ENCODE data around the gene STYXL1.

GRCh38 chr7:75988568-75989499, 59.0 kb downstream of the STYXL1 start:
- TF ChIP-seq EZH2 (IDR thresholded peaks at IDR 0.05; ENCODE audit: borderline replicate concordance, low read depth, low read length, severe bottlenecking) = no peak
- TF ChIP-seq, protein P1, sequence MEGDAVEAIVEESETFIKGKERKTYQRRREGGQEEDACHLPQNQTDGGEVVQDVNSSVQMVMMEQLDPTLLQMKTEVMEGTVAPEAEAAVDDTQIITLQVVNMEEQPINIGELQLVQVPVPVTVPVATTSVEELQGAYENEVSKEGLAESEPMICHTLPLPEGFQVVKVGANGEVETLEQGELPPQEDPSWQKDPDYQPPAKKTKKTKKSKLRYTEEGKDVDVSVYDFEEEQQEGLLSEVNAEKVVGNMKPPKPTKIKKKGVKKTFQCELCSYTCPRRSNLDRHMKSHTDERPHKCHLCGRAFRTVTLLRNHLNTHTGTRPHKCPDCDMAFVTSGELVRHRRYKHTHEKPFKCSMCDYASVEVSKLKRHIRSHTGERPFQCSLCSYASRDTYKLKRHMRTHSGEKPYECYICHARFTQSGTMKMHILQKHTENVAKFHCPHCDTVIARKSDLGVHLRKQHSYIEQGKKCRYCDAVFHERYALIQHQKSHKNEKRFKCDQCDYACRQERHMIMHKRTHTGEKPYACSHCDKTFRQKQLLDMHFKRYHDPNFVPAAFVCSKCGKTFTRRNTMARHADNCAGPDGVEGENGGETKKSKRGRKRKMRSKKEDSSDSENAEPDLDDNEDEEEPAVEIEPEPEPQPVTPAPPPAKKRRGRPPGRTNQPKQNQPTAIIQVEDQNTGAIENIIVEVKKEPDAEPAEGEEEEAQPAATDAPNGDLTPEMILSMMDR (IDR thresholded peaks at IDR 0.05; ENCODE audit: borderline replicate concordance, extremely low read depth, low read length, poor library complexity, severe bottlenecking) = no peak
